Measurements from ENCODE around the gene WDR4.

- TF ChIP-seq CTCF (IDR thresholded peaks at IDR 0.05): no peak
- TF ChIP-seq EP300 (IDR thresholded peaks at IDR 0.05): no peak
- no peak for TF ChIP-seq POLR2A (IDR thresholded peaks at IDR 0.05)
Measured at GRCh38 chr21:42903817-42904216, 24.5 kb upstream of the WDR4 start.
